ENCODE results near the gene MAP2. TPM values are rescaled to one million over a fixed set of nuclear protein-coding genes. Genes with fewer than 3 reads are reported as not detected.

The MAP2 gene
- total RNA-seq, 1 donor from 2014 or later, result 678 TPM

DNA sequence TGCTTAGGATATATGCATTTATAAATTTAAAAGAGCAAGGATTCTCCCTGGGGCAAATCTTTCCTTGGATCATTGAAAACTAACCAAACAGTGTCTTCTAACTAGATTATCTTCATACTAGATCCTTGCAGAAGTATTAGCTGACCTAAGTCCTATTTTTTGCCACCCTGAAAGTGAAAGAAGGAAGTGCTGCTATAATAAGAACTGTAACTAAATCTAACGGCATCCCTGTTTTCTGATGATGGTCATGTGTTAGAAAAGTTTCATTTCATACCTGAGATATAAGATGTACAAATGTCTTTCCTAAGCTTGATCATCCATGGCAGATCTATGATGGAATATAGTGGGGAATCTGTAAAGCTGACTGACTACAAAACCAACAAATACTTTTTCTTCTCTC lies 102.7 kb downstream of the MAP2 start:
- no peak for DNase-seq (ENCODE audit: low spot score in 2 of 2)
- FAIRE-seq, result no peak

DNA sequence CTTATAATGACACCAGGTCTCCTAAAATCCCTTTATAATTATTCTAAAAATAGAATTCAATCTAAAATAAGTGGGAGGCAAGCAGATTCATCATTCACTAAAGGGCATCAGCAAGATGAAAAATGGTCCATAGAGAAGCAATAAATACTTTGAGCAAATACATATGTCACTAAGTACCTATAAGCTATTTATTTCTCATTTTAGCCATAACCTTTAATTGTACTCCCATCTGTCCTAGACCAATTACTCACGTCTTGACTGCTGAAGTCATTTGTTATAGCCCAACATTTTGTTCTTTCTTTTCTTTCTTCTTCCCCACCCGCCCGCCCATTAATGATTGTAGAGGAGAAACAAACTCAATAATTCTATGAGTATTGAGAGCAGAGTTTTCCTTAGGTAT lies 105.7 kb downstream of the MAP2 start:
- DNase-seq (ENCODE audit: low spot score in 2 of 2), result no peak
- no peak for FAIRE-seq

DNA sequence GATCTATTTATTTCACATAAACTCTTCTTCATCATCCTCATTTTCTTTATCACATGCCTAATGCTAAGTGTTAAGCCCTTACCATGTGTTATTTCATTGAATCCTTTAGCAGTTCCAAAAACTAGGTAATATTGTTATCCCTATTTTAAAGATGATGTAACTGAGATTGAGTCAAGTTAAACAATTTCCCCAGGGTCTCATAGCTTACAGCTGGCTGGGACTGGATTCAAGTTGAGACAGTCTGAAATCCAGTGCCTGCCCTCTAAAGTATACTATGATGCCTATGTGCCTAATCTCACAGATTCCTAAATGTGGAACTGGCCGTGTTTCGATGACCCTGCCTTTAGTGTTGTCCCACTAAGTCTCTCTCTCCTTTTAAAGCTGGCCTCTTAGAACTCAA lies 108.5 kb downstream of the MAP2 start:
- FAIRE-seq (no peak), DNase-seq (ENCODE audit: low spot score in 2 of 2) (no peak)

DNA sequence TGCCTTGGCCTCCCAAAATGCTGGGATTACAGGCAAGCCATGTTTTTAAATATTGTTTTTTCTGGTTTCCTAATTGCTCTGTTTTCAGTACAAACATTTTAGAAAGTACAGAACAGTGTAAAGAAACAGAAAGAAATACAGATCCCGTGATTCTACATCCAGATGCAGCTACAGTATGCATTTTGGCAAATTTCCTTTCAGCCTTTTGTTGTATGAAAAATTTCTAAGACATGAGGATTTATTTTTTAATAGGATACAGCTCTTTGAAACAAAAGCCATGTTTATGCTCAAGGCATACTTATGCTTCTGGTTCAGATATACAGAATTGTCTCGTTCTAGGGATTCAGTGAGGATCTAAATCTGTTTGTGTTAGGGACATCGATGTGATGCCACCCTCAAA lies 109.5 kb downstream of the MAP2 start:
- FAIRE-seq (no peak), DNase-seq (ENCODE audit: low spot score in 2 of 2) (no peak)

DNA sequence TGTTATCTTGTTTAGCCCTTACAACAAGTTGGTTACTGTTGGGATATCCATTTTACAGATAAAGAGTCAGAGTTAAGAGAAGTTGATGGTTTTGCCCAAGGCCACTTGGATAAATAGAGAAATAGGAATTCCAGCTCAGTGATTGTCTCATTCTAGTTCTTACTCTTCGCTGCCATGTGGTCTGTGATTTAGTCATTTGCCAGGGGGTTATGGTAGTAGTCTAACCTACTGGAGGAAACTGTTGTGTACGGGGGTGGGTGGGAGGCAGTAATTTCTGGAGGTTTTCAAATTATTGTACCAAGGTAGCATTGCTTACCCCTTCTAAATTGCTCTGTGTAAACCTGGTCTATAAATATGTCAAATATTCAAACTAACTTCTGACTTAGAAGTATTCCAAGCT lies 110.4 kb downstream of the MAP2 start:
- DNase-seq (ENCODE audit: low spot score in 2 of 2) (no peak), FAIRE-seq (no peak)

DNA sequence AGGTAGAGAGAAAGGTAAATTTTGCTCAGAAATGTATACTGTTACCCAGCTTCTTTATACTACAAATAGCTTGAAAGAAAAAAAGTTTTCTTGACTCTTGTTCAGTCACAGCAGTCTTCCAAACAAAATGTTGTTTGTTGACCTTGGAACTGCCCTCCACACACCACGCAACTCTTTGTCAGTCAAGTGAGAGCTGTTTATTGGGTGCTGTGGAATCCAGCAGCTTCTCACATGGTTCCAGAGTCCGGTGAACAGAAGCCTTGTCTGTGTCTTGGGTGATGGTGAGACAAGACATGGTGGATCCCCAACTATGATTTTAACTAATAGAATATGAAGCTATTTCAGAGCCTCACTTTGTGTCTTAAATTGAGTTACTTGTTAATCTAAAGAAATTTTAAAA lies 112.5 kb downstream of the MAP2 start:
- FAIRE-seq (no peak), DNase-seq (ENCODE audit: low spot score in 2 of 2) (no peak)

DNA sequence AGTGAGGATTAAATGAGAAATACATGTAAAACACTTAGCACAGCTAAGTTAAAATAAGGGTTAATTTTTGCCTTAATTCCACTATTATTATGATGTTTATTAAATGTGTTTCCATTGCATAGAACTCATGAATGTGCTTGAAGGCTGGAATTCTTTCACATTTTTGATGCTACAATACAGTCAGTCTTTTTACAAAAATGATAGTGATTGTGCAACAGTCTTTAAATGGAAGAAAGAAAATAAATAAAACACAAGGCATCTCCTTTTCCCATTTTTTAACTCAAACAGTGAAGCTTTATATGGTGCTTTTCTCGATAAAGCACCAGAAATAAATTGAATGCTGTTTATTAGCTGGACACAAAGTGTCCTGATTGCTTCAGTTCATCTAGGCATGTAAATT lies 123.9 kb downstream of the MAP2 start:
- FAIRE-seq (no peak), DNase-seq (ENCODE audit: low spot score in 2 of 2) (no peak)

DNA sequence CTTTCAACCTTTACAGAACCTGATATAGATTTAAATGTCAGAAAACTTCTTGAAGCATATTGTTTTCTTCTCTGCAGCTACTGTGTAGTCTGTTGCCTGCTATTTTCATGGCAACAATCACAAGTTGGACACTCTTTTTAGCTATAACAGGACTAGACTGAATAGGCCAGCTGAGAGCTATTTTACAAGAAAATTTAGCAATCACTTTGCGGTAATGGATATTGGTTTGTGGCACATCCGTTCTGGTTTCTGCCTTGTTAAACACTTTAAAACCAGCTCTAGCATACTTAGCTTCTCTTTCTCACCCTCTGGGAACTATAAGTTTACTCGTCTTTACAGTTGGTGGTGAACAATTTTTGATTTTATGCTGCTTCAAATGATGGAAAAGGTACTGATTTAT lies 125.7 kb downstream of the MAP2 start:
- DNase-seq (ENCODE audit: low spot score in 2 of 2), result no peak
- no peak for FAIRE-seq

DNA sequence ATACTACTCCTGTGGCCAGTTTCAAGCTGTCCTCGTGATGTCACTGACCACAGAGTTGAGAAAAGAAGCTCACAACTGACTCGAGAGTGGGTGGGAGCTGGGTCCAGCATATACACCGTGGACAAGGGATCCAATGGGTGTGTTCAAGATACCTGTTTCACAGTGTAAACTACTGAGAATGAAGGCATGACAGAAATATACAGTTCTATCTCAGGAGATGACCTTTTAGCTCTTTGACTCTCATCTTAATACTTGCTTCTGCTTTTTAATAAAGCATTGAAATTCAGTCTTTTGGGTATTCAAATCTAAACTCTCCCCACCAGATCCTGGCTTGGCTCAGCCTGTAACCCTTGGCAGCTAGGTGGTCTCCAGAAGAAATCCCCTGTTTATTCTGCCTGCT lies 130.1 kb downstream of the MAP2 start:
- FAIRE-seq (no peak), DNase-seq (ENCODE audit: low spot score in 2 of 2) (no peak)

DNA sequence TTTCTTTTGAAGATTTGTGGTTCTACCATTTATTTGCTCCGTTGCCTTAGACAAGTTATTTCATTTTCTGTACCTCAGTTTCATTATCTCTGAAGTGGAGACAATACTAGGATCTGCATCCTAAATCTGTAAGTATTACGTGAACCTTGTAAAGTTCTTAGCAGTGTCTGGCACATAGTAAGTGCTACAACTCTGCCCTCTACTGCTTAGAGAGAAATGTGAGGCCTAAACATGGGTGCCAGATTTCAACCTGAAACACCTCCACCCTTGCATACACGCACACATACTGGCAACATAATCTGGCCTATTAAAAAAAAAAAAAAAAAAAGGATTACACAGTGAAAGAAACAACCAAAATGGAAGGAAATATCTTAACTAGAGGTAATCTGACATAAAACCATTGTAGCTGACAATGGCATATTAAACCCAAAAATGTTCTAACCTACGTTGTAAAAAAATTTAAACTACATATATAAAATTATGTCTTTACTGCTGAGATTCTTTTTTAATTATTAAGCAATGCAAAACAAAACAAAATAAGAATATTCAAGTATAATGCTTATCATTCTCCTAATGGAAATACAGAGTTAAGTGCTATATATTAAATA lies 132.6 kb downstream of the MAP2 start:
- peak; percentile 56 for FAIRE-seq
- DNase-seq (ENCODE audit: low spot score in 2 of 2), result no peak

DNA sequence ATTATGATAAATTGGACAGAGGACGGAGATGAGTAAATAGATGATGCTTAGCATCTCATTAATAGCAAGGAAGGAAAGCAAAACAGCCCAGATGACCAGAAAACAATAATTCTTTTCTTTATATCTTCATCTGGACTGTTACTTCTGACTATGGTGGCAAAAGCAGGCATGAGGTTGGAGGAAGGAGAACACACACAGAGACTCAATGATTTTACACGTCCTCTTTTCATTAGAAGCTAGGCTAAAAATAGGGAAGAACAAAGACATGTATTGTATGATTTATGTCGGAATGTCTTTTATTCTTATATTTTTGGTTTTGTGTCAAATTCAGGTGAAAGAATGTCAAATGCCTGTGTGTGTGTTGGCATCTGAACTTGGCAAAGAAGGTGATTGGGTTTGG lies 137.1 kb downstream of the MAP2 start:
- FAIRE-seq, result no peak

DNA sequence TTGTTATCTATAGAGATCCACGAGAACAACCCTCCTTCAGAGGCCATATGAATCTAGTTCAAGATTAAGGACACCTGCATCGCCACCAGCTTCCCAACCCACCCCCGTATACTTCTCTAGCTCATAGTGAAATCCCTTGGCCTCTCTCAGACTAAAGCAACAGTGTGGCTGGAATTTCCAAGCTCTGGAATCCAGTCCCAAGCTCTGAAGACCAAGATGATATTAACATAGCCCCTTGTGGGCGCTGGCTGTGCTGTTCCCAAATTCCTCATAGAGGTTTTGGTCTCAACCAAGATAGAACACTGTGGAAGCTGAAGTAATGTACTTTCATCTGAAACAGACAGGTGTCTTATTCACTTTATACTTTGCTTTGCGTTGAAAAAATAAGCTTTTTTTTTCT lies 139.6 kb downstream of the MAP2 start:
- no peak for DNase-seq (ENCODE audit: low spot score in 2 of 2)
- no peak for FAIRE-seq

More for the DNA sequence above, 137.1 kb downstream of the MAP2 start:
- DNase-seq (ENCODE audit: low spot score in 2 of 2), result no peak

DNA sequence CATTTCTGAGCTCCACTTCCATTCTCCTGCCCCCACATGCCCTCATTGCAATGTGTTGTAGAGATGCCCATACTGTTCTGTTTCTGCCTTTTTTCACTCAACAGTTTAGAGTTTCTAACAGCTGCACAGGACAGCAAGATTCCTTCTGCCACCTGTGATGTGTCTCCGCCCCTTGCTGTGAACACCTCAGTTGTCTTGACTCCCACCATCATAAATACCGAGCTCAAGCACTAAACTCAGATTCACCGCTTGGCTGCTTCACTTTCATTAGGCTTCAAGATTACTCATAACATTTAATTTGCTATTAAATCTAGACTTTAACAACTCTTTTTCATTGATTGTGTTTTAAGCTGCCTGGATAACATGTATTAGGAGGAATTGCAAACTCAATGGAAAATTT lies 141.0 kb downstream of the MAP2 start:
- DNase-seq (ENCODE audit: low spot score in 2 of 2) (no peak), FAIRE-seq (no peak)

DNA sequence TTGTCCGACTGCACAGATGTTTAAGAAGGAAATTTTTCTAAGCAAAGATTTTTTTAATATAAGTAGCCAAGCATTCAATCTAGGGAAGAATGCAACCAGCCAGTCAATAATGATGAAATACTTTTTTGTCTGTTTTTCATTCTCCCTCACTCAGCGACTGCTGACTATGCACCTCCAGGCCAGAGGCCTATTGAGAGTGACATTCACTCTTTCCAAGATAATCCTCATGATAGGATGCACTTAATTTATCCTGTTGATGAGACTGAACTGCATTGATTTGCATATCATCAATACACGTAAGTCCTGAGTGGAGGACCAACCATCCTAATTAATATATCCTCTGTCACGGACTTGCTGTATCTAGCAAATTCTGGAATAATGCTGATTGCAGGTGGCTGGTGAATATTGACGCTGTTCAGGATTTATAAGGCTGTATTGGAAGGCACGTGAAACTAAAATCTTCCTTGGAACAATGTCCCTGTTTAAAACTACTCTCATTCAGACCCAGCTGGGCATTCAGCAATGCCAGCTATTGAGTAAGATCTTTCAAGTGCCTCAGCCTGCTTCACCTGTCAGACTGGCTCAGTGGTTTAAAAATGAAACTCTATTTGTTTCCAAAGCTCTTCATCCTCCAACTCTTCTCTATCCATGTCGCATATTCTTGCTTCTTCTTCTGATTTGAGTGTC lies 142.2 kb downstream of the MAP2 start:
- DNase-seq (ENCODE audit: low spot score in 2 of 2), result no peak
- no peak for FAIRE-seq

DNA sequence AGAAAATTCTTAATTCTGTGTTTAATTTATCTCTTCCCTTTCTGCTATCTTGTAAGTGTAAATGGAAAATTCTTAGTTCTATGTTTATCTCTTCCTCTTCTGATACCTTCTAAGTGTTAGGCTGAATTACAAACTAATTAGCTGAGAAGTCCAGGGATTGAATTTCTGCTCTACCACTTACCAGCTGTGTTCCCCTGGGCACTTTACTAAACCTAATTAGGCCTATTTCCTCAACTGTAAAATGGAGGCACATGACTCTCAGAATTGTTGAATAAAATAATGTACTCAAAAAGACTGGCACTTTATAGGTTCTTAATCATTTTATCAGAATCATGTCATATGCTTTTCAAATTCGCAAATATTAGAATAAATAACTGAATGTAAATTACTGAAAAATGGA lies 146.3 kb downstream of the MAP2 start:
- DNase-seq (ENCODE audit: low spot score in 2 of 2), result no peak
- FAIRE-seq, result no peak

DNA sequence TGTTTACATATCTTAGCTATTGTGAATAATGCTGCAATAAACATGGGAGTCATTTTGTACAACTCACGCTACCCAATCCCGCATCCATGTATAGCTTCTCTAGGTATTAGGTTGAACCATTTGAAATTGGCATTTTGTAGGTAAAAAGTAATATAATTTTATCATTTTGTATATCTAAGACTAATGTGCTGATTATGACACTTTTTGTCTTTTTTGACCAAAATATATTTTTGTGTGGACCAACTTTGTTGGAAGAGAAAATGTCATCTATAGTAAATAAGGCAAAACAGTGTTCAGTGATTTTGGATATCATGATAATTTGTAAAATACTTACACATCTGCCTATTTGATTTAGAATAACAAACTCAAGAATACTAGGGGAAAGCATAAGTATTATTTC lies 150.7 kb downstream of the MAP2 start:
- DNase-seq (ENCODE audit: low spot score in 2 of 2) (no peak), FAIRE-seq (no peak)

DNA sequence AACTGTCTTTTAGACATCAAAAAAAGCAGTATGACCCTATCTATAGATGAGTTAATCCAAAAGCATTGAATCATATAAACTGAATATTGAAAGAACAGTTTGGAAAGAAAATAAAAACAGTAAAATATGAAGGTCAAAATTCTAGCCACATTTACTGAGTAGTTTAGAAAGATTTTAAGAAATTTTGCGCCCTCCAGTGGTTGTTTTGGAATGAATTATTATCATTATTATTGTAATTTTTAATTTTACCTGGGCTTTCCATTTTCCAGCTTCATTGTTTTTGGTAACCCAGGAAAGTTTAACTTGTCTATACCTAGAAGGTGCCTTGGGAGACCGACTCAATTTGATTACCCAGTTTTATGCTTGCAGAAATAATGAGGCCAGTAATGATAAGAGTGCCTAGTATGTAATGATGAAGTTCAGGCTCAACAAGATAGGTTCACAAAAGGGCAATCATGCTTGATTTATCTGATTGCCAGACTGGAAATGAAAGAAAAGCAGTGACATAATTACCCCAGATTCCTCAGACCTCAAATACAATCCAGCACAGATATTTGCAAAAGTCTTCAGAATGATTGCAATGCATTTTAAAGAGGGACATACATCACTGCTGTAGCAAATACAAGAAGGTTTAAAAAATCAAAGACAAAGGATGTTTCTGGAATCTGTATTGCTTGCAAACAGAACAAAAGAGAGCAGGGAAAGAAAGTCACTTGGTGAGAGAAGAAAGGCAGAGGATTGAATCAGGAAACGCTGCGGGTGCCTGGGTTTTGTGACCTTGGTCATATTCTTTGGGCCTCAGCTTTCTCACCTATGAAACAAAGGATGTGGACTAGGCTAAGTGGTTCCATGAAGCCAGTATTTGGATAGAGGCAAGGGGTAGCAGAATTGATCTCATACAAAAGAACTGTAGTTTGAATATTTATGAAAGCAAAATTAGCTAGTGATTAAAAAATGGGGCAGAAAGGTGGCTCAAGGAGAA lies 153.8 kb downstream of the MAP2 start:
- FAIRE-seq (peak; percentile 3), DNase-seq (ENCODE audit: low spot score in 2 of 2) (no peak)

DNA sequence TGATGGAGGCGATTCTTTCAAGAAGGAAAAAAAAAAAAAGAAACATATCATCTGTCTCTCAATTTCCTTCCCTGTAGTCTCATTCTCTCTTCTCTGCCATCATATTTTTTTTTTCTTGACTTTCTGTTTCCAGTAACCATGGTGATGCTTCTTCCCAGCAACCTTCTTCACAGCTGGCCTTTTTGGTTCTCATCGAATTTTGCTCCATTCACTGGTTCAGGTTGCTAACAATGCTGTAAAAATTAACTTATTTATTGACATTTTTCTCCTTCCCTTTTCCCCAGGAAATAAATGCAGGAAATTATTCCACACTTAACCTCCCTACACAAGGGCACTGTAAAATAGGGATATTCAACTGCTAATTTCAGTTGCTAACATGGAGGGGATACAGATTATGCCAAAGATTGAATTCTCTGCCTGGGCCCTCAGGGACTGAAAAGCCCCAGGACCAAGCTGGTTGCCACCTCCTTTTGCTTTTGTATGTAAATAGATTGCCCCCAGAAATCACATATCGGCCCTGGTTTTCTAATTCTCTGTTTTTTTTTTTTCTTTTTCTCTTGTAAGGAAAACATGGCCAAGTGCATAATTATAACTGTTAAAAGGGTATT lies 154.7 kb downstream of the MAP2 start:
- DNase-seq (ENCODE audit: low spot score in 2 of 2) (no peak), FAIRE-seq (no peak)

DNA sequence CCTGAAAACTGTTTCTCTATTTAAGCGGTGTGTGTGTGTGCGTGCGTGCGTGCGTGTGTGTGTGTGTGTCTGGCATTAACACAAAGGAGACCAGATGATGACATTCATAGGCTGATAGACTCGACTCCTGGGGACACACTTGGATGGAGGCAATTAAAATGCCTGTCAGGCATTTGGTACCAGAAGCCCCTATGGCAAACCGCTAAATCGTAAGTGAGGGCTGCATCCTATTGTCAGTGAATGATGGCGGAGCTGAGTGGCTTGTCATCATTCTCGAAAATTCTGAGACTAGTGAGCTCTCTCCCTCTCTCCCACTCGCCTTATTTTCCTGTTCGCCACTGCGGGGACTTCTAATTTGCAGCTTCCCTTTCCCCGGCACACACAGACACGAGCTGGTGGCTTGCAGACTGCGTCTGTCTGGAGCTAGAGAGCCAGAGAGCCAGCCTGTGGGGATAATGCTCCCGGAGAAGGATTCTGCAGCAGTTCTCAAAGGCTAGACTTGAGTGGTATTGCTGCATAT lies 155.4 kb downstream of the MAP2 start:
- FAIRE-seq, result no peak
- no peak for DNase-seq (ENCODE audit: low spot score in 2 of 2)

DNA sequence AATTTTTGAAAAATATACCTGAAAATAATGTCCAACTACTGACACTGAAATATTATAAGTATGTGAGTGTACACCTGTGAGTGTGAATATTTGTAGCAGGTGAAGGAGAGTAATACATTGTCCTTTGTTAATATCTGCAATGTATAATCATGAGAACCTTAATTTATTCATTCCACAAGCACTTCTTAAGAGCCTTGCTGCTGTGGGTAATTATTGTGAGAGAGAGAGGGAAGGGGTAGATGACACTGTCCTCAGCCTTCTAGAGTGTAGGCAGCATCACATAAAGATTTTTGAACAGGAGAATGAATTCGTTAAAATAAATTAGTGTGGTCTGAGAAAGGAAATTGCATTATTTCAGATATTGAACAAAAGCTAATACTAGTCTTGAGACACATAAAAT lies 157.2 kb downstream of the MAP2 start:
- DNase-seq (ENCODE audit: low spot score in 2 of 2), result no peak
- no peak for FAIRE-seq

DNA sequence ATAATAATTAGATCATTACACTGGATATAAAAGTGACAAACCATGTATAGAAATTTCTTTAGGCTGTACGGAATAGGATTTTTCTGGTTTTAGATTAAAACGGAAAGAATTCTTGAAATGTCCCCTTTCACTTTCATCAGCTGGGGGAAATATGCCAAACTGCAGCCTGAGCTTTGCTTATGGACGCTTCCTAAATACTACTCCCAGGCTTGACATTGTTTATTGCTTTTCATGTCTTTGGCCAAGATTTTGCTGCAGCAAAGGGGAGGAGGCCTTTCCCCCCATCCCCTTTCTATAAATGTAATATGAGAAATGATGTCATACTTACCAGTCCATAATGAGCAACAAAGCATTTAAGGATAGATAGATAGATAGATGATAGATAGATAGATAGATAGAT lies 158.4 kb downstream of the MAP2 start:
- FAIRE-seq, result no peak
- no peak for DNase-seq (ENCODE audit: low spot score in 2 of 2)
